ENCODE measurements around the gene LCE5A. TPM values are rescaled to one million over a fixed set of nuclear protein-coding genes. Genes with fewer than 3 reads are reported as not detected.
A peak's percentile ranks its signal among the peaks of the same experiment; 100 is the strongest.
"Not testable (repeated sequence)": the region's sequence is repeated elsewhere in the genome, so short reads cannot be mapped to it uniquely, and the experiment has no call there.

Gene LCE5A
- total RNA-seq, 1 experiment from 2014 or later = not detected

DNA sequence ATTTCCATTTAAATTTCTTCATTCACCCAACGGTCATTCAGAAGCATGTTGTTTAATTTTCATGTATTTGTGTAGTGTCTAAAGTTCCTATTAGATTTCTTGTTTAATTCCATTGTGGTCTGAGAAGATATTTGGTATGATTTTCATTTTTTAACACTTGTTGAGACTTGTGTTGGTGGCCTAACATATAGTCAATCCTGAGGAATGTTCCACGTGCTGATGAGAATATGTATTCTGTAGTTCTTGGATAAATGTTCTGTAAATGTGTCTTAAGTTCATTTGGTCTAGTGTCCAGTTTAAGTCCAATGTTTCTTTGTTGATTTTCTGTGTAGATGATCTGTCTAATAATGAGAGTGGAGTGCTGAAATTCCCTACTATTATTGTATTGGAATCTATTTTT is 22.7 kb upstream of the LCE5A start:
- DNase-seq (ENCODE audit: low read depth, low spot score) (no peak), ATAC-seq (no peak)
- Histone ChIP-seq H3K9me3 (ENCODE audit: control insufficient read depth, insufficient read depth, low read depth, low read length) (no peaks in the 10 kb centered on the region), H3K4me1 (ENCODE audit: control insufficient read depth, insufficient read depth, low read length) (no peaks in the 10 kb centered on the region), H3K27me3 (ENCODE audit: control insufficient read depth, insufficient read depth, low read length) (peaks cover 3% of the 10 kb centered on the region; the same call in 1 of the 2 replicates), H3K27ac (ENCODE audit: low read length) (no peak overlapping the region), H3K4me3 (ENCODE audit: low read depth in 2 of 2, low read length in 2 of 2) (no peak overlapping the region), H3K36me3 (ENCODE audit: control insufficient read depth, insufficient read depth, low read length) (no peaks in the 10 kb centered on the region)
- TF ChIP-seq TCF7L2 (IDR thresholded peaks at IDR 0.05; ENCODE audit: low read depth, low read length) = no peak
- TF ChIP-seq REST (IDR thresholded peaks at IDR 0.05; ENCODE audit: insufficient read depth in 1 of 2, low read depth in 2 of 2, low read length in 1 of 2) = no peak
- no peak for TF ChIP-seq CTCF (IDR thresholded peaks at IDR 0.05)
- TF ChIP-seq SIN3A (IDR thresholded peaks at IDR 0.05; ENCODE audit: borderline replicate concordance, insufficient read depth, low read depth, low read length) = no peak
- TF ChIP-seq POLR2AphosphoS5 (IDR thresholded peaks at IDR 0.05; ENCODE audit: low read depth, low read length) = no peak
- ChIA-PET POLR2A (no interaction called here), CTCF (no interaction called here)
- BruUV-seq (replicated peaks) = no TSS peak
- intact Hi-C loops (cut with micrococcal nuclease; ENCODE audit: unreplicated experiment) = loop anchor here (2.0 kb wide), 1 partner anchor 45 kb away; no protein-coding TSS in a partner anchor
- in situ Hi-C loops (cut with HindIII; ENCODE audit: low pct_unique_long_range_greater_than_20kb, low sequenced_read_pairs) = no loop called here

GRCh38 chr1:152491537-152491936 is 19.1 kb upstream of the LCE5A start:
- ATAC-seq; H3K27ac ChIP-seq (ENCODE audit: low read length); H3K36me3 ChIP-seq (ENCODE audit: control insufficient read depth, insufficient read depth, low read length); POLR2A ChIA-PET; DNase-seq (ENCODE audit: low read depth, low spot score); CTCF ChIA-PET; H3K4me3 ChIP-seq (ENCODE audit: low read depth in 2 of 2, low read length in 2 of 2); intact Hi-C loops (cut with micrococcal nuclease; ENCODE audit: unreplicated experiment); in situ Hi-C loops (cut with HindIII; ENCODE audit: low pct_unique_long_range_greater_than_20kb, low sequenced_read_pairs); H3K4me1 ChIP-seq (ENCODE audit: control insufficient read depth, insufficient read depth, low read length); BruUV-seq (replicated peaks); H3K27me3 ChIP-seq (ENCODE audit: control insufficient read depth, insufficient read depth, low read length); H3K9me3 ChIP-seq (ENCODE audit: control insufficient read depth, insufficient read depth, low read depth, low read length): not testable (repeated sequence)
- TF ChIP-seq CTCF (IDR thresholded peaks at IDR 0.05) = peak; percentile 40; the same call in 1 of the 2 replicates
